ENCODE results near the gene GRIK5. TPM values are rescaled to one million over a fixed set of nuclear protein-coding genes. Genes with fewer than 3 reads are reported as not detected.

GRIK5 gene
- total and polyA plus RNA-seq, 7 experiments from 2014 or later, result 0.09 to 3.5 (median 0.74) TPM; not detected in 1

DNA sequence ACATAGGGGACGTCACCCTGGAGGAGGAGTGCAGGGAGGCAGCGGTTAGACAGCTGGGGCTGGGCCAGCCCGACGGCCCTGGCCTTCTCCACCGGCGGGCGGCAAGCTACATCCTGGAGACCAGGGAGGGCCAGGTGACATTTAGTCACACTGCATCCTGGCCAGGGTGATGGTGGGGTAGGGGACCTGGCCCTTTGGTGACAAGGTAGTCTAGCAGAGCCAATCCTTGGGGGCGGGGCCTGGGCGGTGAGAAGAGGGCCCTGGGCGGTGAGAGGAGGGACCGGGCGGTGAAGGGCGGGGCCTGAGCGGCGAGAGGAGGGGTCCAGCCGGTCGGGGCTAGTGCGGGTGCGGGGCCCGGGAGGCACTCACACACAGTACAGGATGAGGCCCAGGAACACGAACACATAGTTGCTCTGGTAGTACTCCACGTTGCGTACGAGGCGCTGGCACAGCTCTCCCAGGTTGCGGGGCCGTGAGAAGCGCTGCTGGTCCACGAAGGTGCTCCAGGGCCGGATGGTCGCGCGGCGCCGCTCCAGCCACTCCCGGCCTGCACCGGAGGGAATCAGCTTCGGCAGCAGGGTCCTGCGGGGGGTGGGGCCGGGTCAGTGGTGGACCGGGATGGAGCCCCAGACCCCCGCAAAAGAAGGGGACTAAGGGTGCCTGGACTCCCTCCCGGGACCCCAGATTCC is 111.5 kb downstream of the GRIK5 start:
- peaks cover 17 to 22% (median 18%) of the 10 kb centered on the region in 7 donors for H3K4me1 Mint-ChIP-seq
- peaks cover 0 to 17% (median 0%) of the 10 kb centered on the region in 3 experiments for H3K36me3 ChIP-seq (ENCODE audit: control insufficient read depth in 2 of 3, insufficient read depth in 3 of 3, low read length in 3 of 3)
- peaks cover 8 to 9% of the 10 kb centered on the region in 2 donors for H3K4me1 ChIP-seq (ENCODE audit: control insufficient read depth in 2 of 2, insufficient read depth in 2 of 2, low read length in 2 of 2)
- ChIA-PET POLR2A (interaction anchor here (0.9 to 4.3 kb wide), 16 partner anchors 12 to 106 kb away, joined by 3 to 29 read pairs (median 4); partner anchors contain the start of genes ERFL and RPS19), CTCF (interaction anchor here (0.5 to 1.7 kb wide), 7 partner anchors 73 to 1516 kb away, joined by 3 to 6 read pairs (median 5); partner anchors contain the start of gene RPS19)
- peak; percentile 73 for ATAC-seq
- peak overlapping the region; percentile 78 for H3K4me3 ChIP-seq (ENCODE audit: low read length)
- H3K27ac ChIP-seq (ENCODE audit: low read depth, low read length), result peak overlapping the region; percentile 81
- peak overlapping the region; percentile 74 to 93 (median 83) for H3K27ac Mint-ChIP-seq
- intact Hi-C loops (cut with micrococcal nuclease), result loop anchor here (1.0 to 5.0 kb wide), 14 partner anchors 34 to 367 kb away; partner anchors contain the start of genes ATP1A3 (in 2 of the 2), GSK3A (in 1 of the 2), MEGF8 (in 1 of the 2) and ZNF574 (in 1 of the 2)
- DNase-seq, result peak; percentile 63 to 91 (median 77)
- H3K27me3 ChIP-seq (ENCODE audit: control insufficient read depth in 2 of 2, insufficient read depth in 2 of 2, low read length in 2 of 2), result no peaks in the 10 kb centered on the region
- H3K9me3 Mint-ChIP-seq, result no peaks in the 10 kb centered on the region
- H3K4me3 Mint-ChIP-seq, result peak overlapping the region; percentile 80 to 99 (median 91)
- H3K36me3 Mint-ChIP-seq, result peaks cover 0 to 6% (median 0%) of the 10 kb centered on the region in 5 donors
- no peaks in the 10 kb centered on the region for H3K27me3 Mint-ChIP-seq
- no peaks in the 10 kb centered on the region for H3K9me3 ChIP-seq (ENCODE audit: control insufficient read depth in 2 of 3, low read length in 3 of 3)

DNA sequence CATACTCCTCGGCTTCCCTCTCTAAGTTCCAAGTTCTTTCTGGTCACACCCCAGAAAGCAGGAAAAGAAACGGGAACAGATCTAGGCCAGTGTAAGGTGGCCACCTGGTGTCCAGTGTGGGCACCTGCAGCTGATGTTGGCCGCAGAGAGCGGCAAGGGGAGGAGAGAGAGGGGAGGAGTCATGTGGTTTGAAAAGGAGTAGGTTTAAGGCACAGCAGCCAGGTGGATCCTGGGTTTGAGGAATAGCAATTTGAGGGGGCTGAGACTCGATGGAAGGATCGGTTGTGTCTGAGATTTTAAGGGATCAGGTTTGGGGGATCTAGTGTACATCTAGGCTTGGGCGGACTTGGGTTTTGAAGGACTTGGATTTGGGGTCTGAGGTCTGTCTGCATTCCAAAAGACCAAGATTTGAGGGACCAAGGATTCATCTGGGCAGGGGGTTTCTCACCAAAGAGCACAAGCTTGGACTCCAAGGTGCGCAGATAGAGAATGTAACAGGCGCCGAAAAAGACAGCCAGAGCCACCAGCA is 112.1 kb downstream of the GRIK5 start:
- no peaks in the 10 kb centered on the region for H3K9me3 Mint-ChIP-seq
- Histone ChIP-seq H3K27ac (ENCODE audit: low read depth, low read length) (peak overlapping the region; percentile 81), H3K27me3 (ENCODE audit: control insufficient read depth in 2 of 2, insufficient read depth in 2 of 2, low read length in 2 of 2) (no peaks in the 10 kb centered on the region), H3K4me1 (ENCODE audit: control insufficient read depth in 2 of 2, insufficient read depth in 2 of 2, low read length in 2 of 2) (peaks cover 8 to 9% of the 10 kb centered on the region in 2 donors), H3K4me3 (ENCODE audit: low read length) (peak overlapping the region; percentile 78), H3K36me3 (ENCODE audit: control insufficient read depth in 2 of 3, insufficient read depth in 3 of 3, low read length in 3 of 3) (peaks cover 0 to 17% (median 0%) of the 10 kb centered on the region in 3 experiments), H3K9me3 (ENCODE audit: control insufficient read depth in 2 of 3, low read length in 3 of 3) (no peaks in the 10 kb centered on the region)
- peaks cover 17 to 22% (median 18%) of the 10 kb centered on the region in 7 donors for H3K4me1 Mint-ChIP-seq
- peak overlapping the region; percentile 74 to 93 (median 83) for H3K27ac Mint-ChIP-seq
- peaks cover 0 to 6% (median 0%) of the 10 kb centered on the region in 5 donors for H3K36me3 Mint-ChIP-seq
- ChIA-PET CTCF (interaction anchor here (0.5 to 1.7 kb wide), 4 partner anchors 85 to 1515 kb away, joined by 4 to 6 read pairs (median 6); no protein-coding TSS in a partner anchor), POLR2A (interaction anchor here (0.7 to 4.3 kb wide), 12 partner anchors 12 to 106 kb away, joined by 3 to 29 read pairs (median 4); partner anchors contain the start of genes ERFL and RPS19)
- ATAC-seq, result peak; percentile 44
- intact Hi-C loops (cut with micrococcal nuclease), result loop anchor here (2.0 to 5.0 kb wide), 7 partner anchors 34 to 285 kb away; partner anchors contain the start of genes ATP1A3 (in 1 of the 2), GSK3A (in 1 of the 2) and ZNF574 (in 1 of the 2)
- peak in 2 of 9 donors; percentile 19 to 31 for DNase-seq
- H3K4me3 Mint-ChIP-seq, result peak overlapping the region; percentile 80 to 99 (median 91)
- no peaks in the 10 kb centered on the region for H3K27me3 Mint-ChIP-seq

DNA sequence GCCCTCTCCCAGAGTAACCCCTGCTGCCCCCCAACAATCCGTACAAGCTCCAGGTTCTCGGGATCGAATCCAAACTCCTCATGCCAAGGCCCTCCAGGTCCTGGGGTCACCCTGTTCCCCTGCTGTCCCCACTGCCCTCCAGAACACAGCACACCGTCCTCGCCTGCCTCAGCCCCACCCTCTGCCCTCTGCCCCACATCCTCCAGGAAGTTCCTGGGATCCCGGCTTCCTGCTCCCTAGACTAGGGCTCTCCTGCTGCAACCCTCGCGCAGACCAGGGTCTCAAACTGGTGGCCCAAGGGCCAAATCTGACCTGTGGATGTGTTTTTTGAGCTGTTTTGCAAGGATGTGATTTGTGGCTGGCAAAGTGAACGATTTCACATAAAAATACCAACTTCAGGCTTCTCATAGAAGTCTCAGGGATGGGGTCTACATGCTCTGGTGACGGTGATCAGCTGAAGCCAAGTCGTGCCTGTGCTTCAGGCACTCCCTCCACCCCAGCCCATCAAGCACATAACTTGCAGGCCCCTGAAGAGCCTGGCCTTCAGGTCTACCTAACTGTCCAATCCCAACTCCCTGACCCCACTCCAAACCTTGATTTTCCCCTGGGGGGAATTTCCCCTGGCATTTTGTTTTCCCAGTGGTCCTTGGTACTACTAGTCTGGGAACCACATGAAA is 112.7 kb downstream of the GRIK5 start:
- ChIA-PET POLR2A (interaction anchor here (0.7 to 4.3 kb wide), 4 partner anchors 11 to 98 kb away, joined by 3 to 29 read pairs (median 18); partner anchors contain the start of gene RPS19), CTCF (interaction anchor here (0.7 to 1.5 kb wide), 2 partner anchors 84 to 97 kb away, joined by 6 read pairs; partner anchors contain the start of gene RPS19)
- no peak for DNase-seq

DNA sequence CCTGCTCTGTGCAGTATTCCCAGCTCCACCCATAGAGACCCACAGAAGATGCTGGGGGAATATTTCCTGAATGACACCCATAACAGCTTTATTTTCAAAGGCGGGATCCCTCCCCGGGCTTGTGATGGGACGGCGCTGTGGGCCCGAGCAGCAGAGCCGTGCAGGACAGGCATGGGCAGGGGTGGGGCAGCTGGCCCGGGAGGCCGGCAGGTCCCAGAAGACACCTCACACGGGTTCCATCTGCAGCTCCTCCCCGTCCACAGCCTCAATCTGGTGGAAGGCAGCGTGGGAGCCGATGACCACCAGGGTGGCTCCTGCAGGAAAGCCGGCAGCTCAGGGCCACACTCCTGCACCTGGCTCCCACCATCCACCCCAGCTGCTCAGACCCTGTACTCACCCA is 113.4 kb downstream of the GRIK5 start:
- Histone ChIP-seq H3K4me1 (ENCODE audit: control insufficient read depth in 2 of 2, insufficient read depth in 2 of 2, low read length in 2 of 2) (peaks cover 9% of the 10 kb centered on the region in 2 donors), H3K36me3 (ENCODE audit: control insufficient read depth in 2 of 3, insufficient read depth in 3 of 3, low read length in 3 of 3) (peaks cover 0 to 17% (median 0%) of the 10 kb centered on the region in 3 experiments), H3K27ac (ENCODE audit: low read depth, low read length) (no peak overlapping the region), H3K4me3 (ENCODE audit: low read length) (no peak overlapping the region), H3K27me3 (ENCODE audit: control insufficient read depth in 2 of 2, insufficient read depth in 2 of 2, low read length in 2 of 2) (no peaks in the 10 kb centered on the region), H3K9me3 (ENCODE audit: control insufficient read depth in 2 of 3, low read length in 3 of 3) (no peaks in the 10 kb centered on the region)
- Mint-ChIP-seq H3K9me3 (no peaks in the 10 kb centered on the region), H3K4me1 (peaks cover 19 to 25% (median 21%) of the 10 kb centered on the region in 7 donors), H3K27ac (peak overlapping the region in 1 of 9 donors; percentile 51), H3K4me3 (peak overlapping the region in 3 of 10 donors; percentile 14 to 80 (median 38)), H3K36me3 (peaks cover 0 to 6% (median 0%) of the 10 kb centered on the region in 5 donors), H3K27me3 (no peaks in the 10 kb centered on the region)
- ChIA-PET POLR2A (interaction anchor here (3.8 to 4.3 kb wide), 2 partner anchors 10 to 97 kb away, joined by 28 to 29 read pairs; partner anchors contain the start of gene RPS19), CTCF (interaction anchor here (0.7 kb wide), 1 partner anchor 96 kb away, joined by 6 read pairs; the partner anchor contains the start of gene RPS19)
- DNase-seq (no peak), ATAC-seq (no peak)
- intact Hi-C loops (cut with micrococcal nuclease), result loop anchor here in 1 of 2 donors (5.0 kb wide), 1 partner anchor 36 kb away; the partner anchor contains the start of gene ATP1A3

More for the DNA sequence above, 112.7 kb downstream of the GRIK5 start:
- intact Hi-C loops (cut with micrococcal nuclease), result loop anchor here in 1 of 2 donors (5.0 kb wide), 1 partner anchor 35 kb away; the partner anchor contains the start of gene ATP1A3
- H3K36me3 Mint-ChIP-seq, result peaks cover 0 to 6% (median 0%) of the 10 kb centered on the region in 5 donors
- peak overlapping the region; percentile 81 for H3K27ac ChIP-seq (ENCODE audit: low read depth, low read length)
- ATAC-seq, result no peak
- peaks cover 0 to 17% (median 0%) of the 10 kb centered on the region in 3 experiments for H3K36me3 ChIP-seq (ENCODE audit: control insufficient read depth in 2 of 3, insufficient read depth in 3 of 3, low read length in 3 of 3)
- H3K27ac Mint-ChIP-seq, result peak overlapping the region; percentile 74 to 93 (median 83)
- no peak overlapping the region for H3K4me3 ChIP-seq (ENCODE audit: low read length)
- peaks cover 8 to 9% of the 10 kb centered on the region in 2 donors for H3K4me1 ChIP-seq (ENCODE audit: control insufficient read depth in 2 of 2, insufficient read depth in 2 of 2, low read length in 2 of 2)
- H3K4me3 Mint-ChIP-seq, result peak overlapping the region in 9 of 10 donors; percentile 11 to 99 (median 91)
- no peaks in the 10 kb centered on the region for H3K27me3 Mint-ChIP-seq
- no peaks in the 10 kb centered on the region for H3K9me3 ChIP-seq (ENCODE audit: control insufficient read depth in 2 of 3, low read length in 3 of 3)
- no peaks in the 10 kb centered on the region for H3K27me3 ChIP-seq (ENCODE audit: control insufficient read depth in 2 of 2, insufficient read depth in 2 of 2, low read length in 2 of 2)
- H3K4me1 Mint-ChIP-seq, result peaks cover 17 to 22% (median 18%) of the 10 kb centered on the region in 7 donors
- no peaks in the 10 kb centered on the region for H3K9me3 Mint-ChIP-seq

DNA sequence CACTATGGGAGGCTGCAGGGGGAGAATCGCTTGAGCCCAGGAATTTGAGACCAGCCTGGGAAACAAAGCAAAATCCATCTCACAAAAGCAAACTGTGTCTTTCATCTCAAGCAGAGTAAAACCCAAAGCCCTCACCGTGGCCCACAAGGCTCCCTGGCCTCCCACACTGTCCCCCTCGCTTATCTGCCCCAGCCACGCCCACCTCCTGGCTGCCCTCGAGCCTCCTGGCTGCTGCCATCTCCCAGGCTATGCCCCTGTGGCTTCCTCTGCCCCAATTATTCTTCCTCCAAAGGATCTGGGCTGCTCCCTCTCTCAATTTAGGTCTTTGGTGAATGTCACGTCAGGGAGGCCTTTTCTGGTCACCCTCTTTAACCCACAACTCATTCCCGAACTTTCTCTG is 114.5 kb downstream of the GRIK5 start:
- Mint-ChIP-seq H3K27me3 (no peaks in the 10 kb centered on the region), H3K4me1 (peaks cover 24 to 29% (median 24%) of the 10 kb centered on the region in 7 donors), H3K27ac (peak overlapping the region in 2 of 9 donors; percentile 21 to 86), H3K9me3 (no peaks in the 10 kb centered on the region), H3K4me3 (no peak overlapping the region), H3K36me3 (peaks cover 0 to 6% (median 0%) of the 10 kb centered on the region in 5 donors)
- Histone ChIP-seq H3K4me3 (ENCODE audit: low read length) (no peak overlapping the region), H3K27ac (ENCODE audit: low read depth, low read length) (no peak overlapping the region), H3K27me3 (ENCODE audit: control insufficient read depth in 2 of 2, insufficient read depth in 2 of 2, low read length in 2 of 2) (no peaks in the 10 kb centered on the region), H3K36me3 (ENCODE audit: control insufficient read depth in 2 of 3, insufficient read depth in 3 of 3, low read length in 3 of 3) (peaks cover 0 to 17% (median 0%) of the 10 kb centered on the region in 3 experiments), H3K4me1 (ENCODE audit: control insufficient read depth in 2 of 2, insufficient read depth in 2 of 2, low read length in 2 of 2) (peaks cover 9 to 15% of the 10 kb centered on the region in 2 donors), H3K9me3 (ENCODE audit: control insufficient read depth in 2 of 3, low read length in 3 of 3) (no peaks in the 10 kb centered on the region)
- ATAC-seq (no peak), DNase-seq (no peak)
- CTCF ChIA-PET, result no interaction called here
- intact Hi-C loops (cut with micrococcal nuclease), result loop anchor here in 1 of 2 donors (5.0 kb wide), 1 partner anchor 37 kb away; the partner anchor contains the start of gene ATP1A3
- POLR2A ChIA-PET, result interaction anchor here (4.3 kb wide), 1 partner anchor 96 kb away, joined by 29 read pairs; the partner anchor contains the start of gene RPS19
